ENCODE results near the gene PLAC8L1.

DNA sequence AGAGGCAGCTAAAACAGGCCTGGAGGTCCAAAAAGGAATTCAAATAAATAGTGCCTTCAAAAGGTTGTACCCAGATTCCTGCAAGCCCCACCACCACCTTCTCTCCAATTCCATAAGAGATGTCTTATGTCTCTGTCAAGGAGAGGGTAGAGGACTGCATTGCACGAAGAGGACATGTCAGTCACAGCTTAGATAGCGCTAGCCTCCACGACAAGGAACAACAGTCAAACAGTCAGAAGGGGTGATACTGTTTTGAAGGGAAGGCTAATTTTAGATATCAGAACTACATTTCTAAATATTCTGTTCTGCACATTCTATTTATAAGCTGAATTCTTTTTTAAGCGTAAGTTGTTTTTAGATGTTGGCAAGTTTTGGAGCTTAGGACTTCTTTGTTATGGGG, 34.2 kb downstream of the PLAC8L1 start:
- TF ChIP-seq, protein P1, sequence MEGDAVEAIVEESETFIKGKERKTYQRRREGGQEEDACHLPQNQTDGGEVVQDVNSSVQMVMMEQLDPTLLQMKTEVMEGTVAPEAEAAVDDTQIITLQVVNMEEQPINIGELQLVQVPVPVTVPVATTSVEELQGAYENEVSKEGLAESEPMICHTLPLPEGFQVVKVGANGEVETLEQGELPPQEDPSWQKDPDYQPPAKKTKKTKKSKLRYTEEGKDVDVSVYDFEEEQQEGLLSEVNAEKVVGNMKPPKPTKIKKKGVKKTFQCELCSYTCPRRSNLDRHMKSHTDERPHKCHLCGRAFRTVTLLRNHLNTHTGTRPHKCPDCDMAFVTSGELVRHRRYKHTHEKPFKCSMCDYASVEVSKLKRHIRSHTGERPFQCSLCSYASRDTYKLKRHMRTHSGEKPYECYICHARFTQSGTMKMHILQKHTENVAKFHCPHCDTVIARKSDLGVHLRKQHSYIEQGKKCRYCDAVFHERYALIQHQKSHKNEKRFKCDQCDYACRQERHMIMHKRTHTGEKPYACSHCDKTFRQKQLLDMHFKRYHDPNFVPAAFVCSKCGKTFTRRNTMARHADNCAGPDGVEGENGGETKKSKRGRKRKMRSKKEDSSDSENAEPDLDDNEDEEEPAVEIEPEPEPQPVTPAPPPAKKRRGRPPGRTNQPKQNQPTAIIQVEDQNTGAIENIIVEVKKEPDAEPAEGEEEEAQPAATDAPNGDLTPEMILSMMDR (IDR thresholded peaks at IDR 0.05) = no peak
- TF ChIP-seq POLR2A (IDR thresholded peaks at IDR 0.05) = no peak
